Naive thymus-derived CD4-positive, alpha-beta T cell (primary cell): Measurements from ENCODE around the gene PTPRN2. TPM values are rescaled to one million over a fixed set of nuclear protein-coding genes. Genes with fewer than 3 reads are reported as not detected.
"Not testable (repeated sequence)": the region's sequence is repeated elsewhere in the genome, so short reads cannot be mapped to it uniquely, and the experiment has no call there.

Source experiments
- ATAC-seq: fragments of 150-1000 bp; cut with Tn5 transposase; 2 replicates; pipeline ENCODE4 v1.10.0; 2021; ENCODE audit warnings: mild to moderate bottlenecking, moderate library complexity
- CTCF ChIA-PET: fragments of 350-600 bp; sonication (Branson Sonifier 250); formaldehyde crosslinking; loops from one replicate; lab custom pipeline; 2021; ENCODE audit warnings: antibody characterized with exemption; lab: Charles Lee
- POLR2A ChIA-PET: fragments of 350-600 bp; sonication (Branson Sonifier 250); formaldehyde crosslinking; loops from one replicate; lab custom pipeline; 2021; ENCODE audit warnings: antibody characterized with exemption, inconsistent platforms; lab: Charles Lee
- DNase-seq, 9 donors: peaks; one replicate each; pipeline versions ENCODE4 v3.0.0 to v3.0.0-alpha.2; 2020 to 2022; ENCODE audit warnings: mixed read lengths in 1 of 9
- H3K27ac ChIP-seq: one replicate; pipeline ENCODE4 v1.7.0; 2013; ENCODE audit warnings: mild to moderate bottlenecking, low read depth, low read length, moderate library complexity
- H3K27me3 ChIP-seq, 2 donors: one replicate each; pipeline ENCODE4 v1.7.0; 2013; ENCODE audit warnings: low read length in 2 of 2, mild to moderate bottlenecking in 2 of 2, moderate library complexity in 2 of 2; ENCODE audit not compliant: control insufficient read depth in 2 of 2, insufficient read depth in 2 of 2
- H3K36me3 ChIP-seq, 3 experiments: 1 replicate in 2 of 3; 2 replicates in 1 of 3; pipeline ENCODE4 v1.7.0; 2013; ENCODE audit warnings: low read length in 3 of 3, mild to moderate bottlenecking in 3 of 3, moderate library complexity in 1 of 3; ENCODE audit not compliant: insufficient read depth in 3 of 3, control insufficient read depth in 2 of 3
- H3K4me1 ChIP-seq, 2 donors: one replicate each; pipeline ENCODE4 v1.7.0; 2013; ENCODE audit warnings: low read length in 2 of 2, mild to moderate bottlenecking in 2 of 2, moderate library complexity in 1 of 2; ENCODE audit not compliant: control insufficient read depth in 2 of 2, insufficient read depth in 2 of 2
- H3K4me3 ChIP-seq: 2 replicates; pipeline ENCODE4 v1.7.0; 2013; ENCODE audit warnings: mild to moderate bottlenecking, low read length
- H3K9me3 ChIP-seq, 3 experiments: 1 replicate in 2 of 3; 2 replicates in 1 of 3; pipeline ENCODE4 v1.7.0; 2013; ENCODE audit warnings: low read length in 3 of 3; ENCODE audit not compliant: control insufficient read depth in 2 of 3
- H3K27ac Mint-ChIP-seq, 9 donors: one replicate each; pipeline ENCODE4 v1.8.0; 2020 to 2022; ENCODE audit warnings: mixed read lengths in 9 of 9, mild to moderate bottlenecking in 8 of 9, moderate library complexity in 5 of 9, inconsistent platforms in 2 of 9
- H3K27me3 Mint-ChIP-seq, 5 donors: one replicate each; pipeline ENCODE4 v1.8.0; 2021 to 2022; ENCODE audit warnings: mixed read lengths in 5 of 5, mild to moderate bottlenecking in 1 of 5
- H3K36me3 Mint-ChIP-seq, 5 donors: one replicate each; pipeline ENCODE4 v1.8.0; 2020 to 2022; ENCODE audit warnings: mixed read lengths in 5 of 5, mild to moderate bottlenecking in 3 of 5, inconsistent platforms in 1 of 5
- H3K4me1 Mint-ChIP-seq, 7 donors: one replicate each; pipeline ENCODE4 v1.8.0; 2020 to 2022; ENCODE audit warnings: mixed read lengths in 7 of 7, mild to moderate bottlenecking in 3 of 7, inconsistent platforms in 1 of 7
- H3K4me3 Mint-ChIP-seq, 10 donors: one replicate each; pipeline ENCODE4 v1.8.0; 2020 to 2022; ENCODE audit warnings: mild to moderate bottlenecking in 10 of 10, mixed read lengths in 10 of 10, moderate library complexity in 6 of 10, inconsistent platforms in 2 of 10
- H3K9me3 Mint-ChIP-seq, 11 donors: one replicate each; pipeline ENCODE4 v1.8.0; 2020 to 2022; ENCODE audit warnings: mixed read lengths in 11 of 11, mild to moderate bottlenecking in 4 of 11, inconsistent platforms in 1 of 11, moderate library complexity in 1 of 11
- intact Hi-C, 2 donors: fragments of 100-400 bp; cut with micrococcal nuclease; formaldehyde crosslinking; loops; one replicate each; pipeline ENCODE4 v1.15.1; 2023
- polyA plus RNA-seq, 2 donors: library from polyadenylated mRNA; unstranded; fragments of 300-500 nt; fragmentation: Illumina TruSeq; gene quantifications; one replicate each; pipeline ENCODE4 v1.2.3, GENCODE V29; 2021
- total RNA-seq, 6 experiments: library from RNA in 5 of 6; stranded (reverse) in 5 of 6; gene quantifications; 1 replicate in 5 of 6; 2 replicates in 1 of 6; pipeline ENCODE4 v1.2.3 and lab custom pipeline; 2021 to 2026

Gene PTPRN2
- total and polyA plus RNA-seq, 7 experiments from 2014 or later = 0.58 to 2.3 (median 1.4) TPM

GRCh38 chr7:158050441-158050977 lies 537.1 kb downstream of the PTPRN2 start:
- DNase-seq = no peak
- peaks cover 0 to 1% (median 0%) of the 10 kb centered on the region in 11 donors for H3K9me3 Mint-ChIP-seq
- H3K36me3 Mint-ChIP-seq = no peaks in the 10 kb centered on the region
- intact Hi-C loops = no loop called here
- Histone ChIP-seq H3K27me3 (no peaks in the 10 kb centered on the region), H3K9me3 (no peaks in the 10 kb centered on the region), H3K4me3 (no peak overlapping the region), H3K4me1 (no peaks in the 10 kb centered on the region), H3K27ac (no peak overlapping the region), H3K36me3 (no peaks in the 10 kb centered on the region)
- ChIA-PET CTCF (interaction anchor here (0.6 kb wide), 1 partner anchor 19 kb away, joined by 4 read pairs; no protein-coding TSS in a partner anchor), POLR2A (no interaction called here)
- H3K4me3 Mint-ChIP-seq = no peak overlapping the region
- H3K27ac Mint-ChIP-seq = no peak overlapping the region
- ATAC-seq = no peak
- H3K4me1 Mint-ChIP-seq = no peaks in the 10 kb centered on the region
- H3K27me3 Mint-ChIP-seq = peaks cover 0 to 6% (median 0%) of the 10 kb centered on the region in 5 donors

DNA sequence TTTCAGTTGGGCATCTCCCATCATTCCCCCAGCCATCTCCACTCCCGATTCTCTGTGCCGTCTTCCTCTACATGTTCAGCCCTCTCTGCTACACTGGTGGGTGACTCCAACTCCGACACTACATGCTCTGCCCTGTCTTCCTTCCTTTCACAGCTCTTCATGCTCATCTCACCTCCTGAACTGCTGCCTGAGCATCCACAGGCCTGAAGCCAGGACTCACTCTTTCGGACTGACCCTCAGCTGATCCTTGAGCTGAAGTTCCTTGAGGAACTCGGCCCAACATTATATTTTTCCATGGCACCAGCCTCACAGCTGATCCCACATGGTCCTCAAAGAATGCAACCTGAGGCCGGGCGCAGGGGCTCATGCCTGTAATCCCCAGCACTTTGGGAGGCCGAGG lies 538.4 kb downstream of the PTPRN2 start:
- H3K4me1 ChIP-seq = no peaks in the 10 kb centered on the region
- no peaks in the 10 kb centered on the region for H3K27me3 ChIP-seq
- H3K9me3 Mint-ChIP-seq = peaks cover 0 to 1% (median 0%) of the 10 kb centered on the region in 11 donors
- no peak for DNase-seq
- POLR2A ChIA-PET = no interaction called here
- no peak overlapping the region for H3K27ac ChIP-seq
- H3K4me3 ChIP-seq = no peak overlapping the region
- H3K27me3 Mint-ChIP-seq = peaks cover 0 to 6% (median 0%) of the 10 kb centered on the region in 5 donors
- H3K36me3 Mint-ChIP-seq = no peaks in the 10 kb centered on the region
- CTCF ChIA-PET = no interaction called here
- H3K9me3 ChIP-seq = no peaks in the 10 kb centered on the region
- H3K27ac Mint-ChIP-seq = no peak overlapping the region
- intact Hi-C loops = no loop called here
- no peaks in the 10 kb centered on the region for H3K4me1 Mint-ChIP-seq
- no peak for ATAC-seq
- no peak overlapping the region for H3K4me3 Mint-ChIP-seq
- H3K36me3 ChIP-seq = no peaks in the 10 kb centered on the region

GRCh38 chr7:158048569-158048968 lies 539.1 kb downstream of the PTPRN2 start:
- Histone ChIP-seq H3K4me1 (no peaks in the 10 kb centered on the region), H3K27ac (no peak overlapping the region), H3K4me3 (no peak overlapping the region), H3K36me3 (no peaks in the 10 kb centered on the region), H3K9me3 (no peaks in the 10 kb centered on the region), H3K27me3 (no peaks in the 10 kb centered on the region)
- no peak for ATAC-seq
- Mint-ChIP-seq H3K36me3 (no peaks in the 10 kb centered on the region), H3K27me3 (peaks cover 0 to 6% (median 0%) of the 10 kb centered on the region in 5 donors), H3K4me1 (no peaks in the 10 kb centered on the region), H3K27ac (no peak overlapping the region), H3K4me3 (no peak overlapping the region), H3K9me3 (no peaks in the 10 kb centered on the region)
- POLR2A ChIA-PET = no interaction called here
- no peak for DNase-seq
- intact Hi-C loops = no loop called here
- CTCF ChIA-PET = no interaction called here

GRCh38 chr7:158047391-158048059 lies 540.1 kb downstream of the PTPRN2 start:
- ChIA-PET CTCF (no interaction called here), POLR2A (no interaction called here)
- H3K4me1 ChIP-seq = no peaks in the 10 kb centered on the region
- intact Hi-C loops = no loop called here
- H3K27ac Mint-ChIP-seq = no peak overlapping the region
- peaks cover 0 to 6% (median 1%) of the 10 kb centered on the region in 5 donors for H3K27me3 Mint-ChIP-seq
- H3K4me1 Mint-ChIP-seq = no peaks in the 10 kb centered on the region
- DNase-seq (no peak), ATAC-seq (no peak)
- no peaks in the 10 kb centered on the region for H3K36me3 Mint-ChIP-seq
- no peak overlapping the region for H3K4me3 Mint-ChIP-seq
- H3K9me3 ChIP-seq = no peaks in the 10 kb centered on the region
- no peaks in the 10 kb centered on the region for H3K27me3 ChIP-seq
- no peak overlapping the region for H3K27ac ChIP-seq
- H3K4me3 ChIP-seq = no peak overlapping the region
- no peaks in the 10 kb centered on the region for H3K36me3 ChIP-seq
- no peaks in the 10 kb centered on the region for H3K9me3 Mint-ChIP-seq

- ATAC-seq, H3K4me1 Mint-ChIP-seq, H3K27me3 Mint-ChIP-seq, H3K36me3 Mint-ChIP-seq, CTCF ChIA-PET, POLR2A ChIA-PET, intact Hi-C loops, H3K9me3 ChIP-seq, H3K27ac Mint-ChIP-seq, DNase-seq, H3K4me3 ChIP-seq, H3K9me3 Mint-ChIP-seq, H3K27me3 ChIP-seq, H3K36me3 ChIP-seq, H3K27ac ChIP-seq, H3K4me3 Mint-ChIP-seq, H3K4me1 ChIP-seq: not testable (repeated sequence)
Observed at GRCh38 chr7:158046246-158046645, 541.4 kb downstream of the PTPRN2 start.

DNA sequence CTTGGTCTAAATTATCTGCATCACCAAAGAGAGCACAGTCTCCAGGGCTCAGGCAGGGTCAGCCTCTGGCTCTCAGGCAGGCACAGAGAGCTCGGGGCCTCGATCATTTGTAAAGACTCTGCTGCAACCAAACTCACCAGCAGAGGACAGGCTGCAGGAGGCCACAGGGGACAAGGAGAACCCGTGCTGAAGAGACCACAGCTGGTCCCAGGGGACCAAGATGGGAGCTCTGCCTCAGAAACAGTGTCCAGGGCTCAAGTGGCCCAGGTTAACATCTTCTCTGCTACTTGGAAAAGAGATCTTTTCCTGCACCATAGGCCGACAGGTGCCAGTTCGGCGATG lies 543.2 kb downstream of the PTPRN2 start:
- POLR2A ChIA-PET = no interaction called here
- CTCF ChIA-PET = no interaction called here
- no peaks in the 10 kb centered on the region for H3K27me3 ChIP-seq
- H3K36me3 ChIP-seq = no peaks in the 10 kb centered on the region
- Mint-ChIP-seq H3K27ac (no peak overlapping the region), H3K4me1 (no peaks in the 10 kb centered on the region), H3K4me3 (no peak overlapping the region), H3K9me3 (peaks cover 2 to 15% (median 10%) of the 10 kb centered on the region in 11 donors), H3K36me3 (peaks cover 0 to 10% (median 0%) of the 10 kb centered on the region in 5 donors), H3K27me3 (peaks cover 0 to 14% (median 6%) of the 10 kb centered on the region in 5 donors)
- H3K4me3 ChIP-seq = no peak overlapping the region
- H3K4me1 ChIP-seq = no peaks in the 10 kb centered on the region
- no peak overlapping the region for H3K27ac ChIP-seq
- intact Hi-C loops = no loop called here
- no peak for ATAC-seq
- peaks cover 0 to 7% (median 0%) of the 10 kb centered on the region in 3 experiments for H3K9me3 ChIP-seq
- DNase-seq = no peak
